ENCODE results near the gene KREMEN1.

Gene KREMEN1

GRCh38 chr22:29134448-29134847 lies 61.6 kb downstream of the KREMEN1 start:
- DNase-seq, result no peak

DNA sequence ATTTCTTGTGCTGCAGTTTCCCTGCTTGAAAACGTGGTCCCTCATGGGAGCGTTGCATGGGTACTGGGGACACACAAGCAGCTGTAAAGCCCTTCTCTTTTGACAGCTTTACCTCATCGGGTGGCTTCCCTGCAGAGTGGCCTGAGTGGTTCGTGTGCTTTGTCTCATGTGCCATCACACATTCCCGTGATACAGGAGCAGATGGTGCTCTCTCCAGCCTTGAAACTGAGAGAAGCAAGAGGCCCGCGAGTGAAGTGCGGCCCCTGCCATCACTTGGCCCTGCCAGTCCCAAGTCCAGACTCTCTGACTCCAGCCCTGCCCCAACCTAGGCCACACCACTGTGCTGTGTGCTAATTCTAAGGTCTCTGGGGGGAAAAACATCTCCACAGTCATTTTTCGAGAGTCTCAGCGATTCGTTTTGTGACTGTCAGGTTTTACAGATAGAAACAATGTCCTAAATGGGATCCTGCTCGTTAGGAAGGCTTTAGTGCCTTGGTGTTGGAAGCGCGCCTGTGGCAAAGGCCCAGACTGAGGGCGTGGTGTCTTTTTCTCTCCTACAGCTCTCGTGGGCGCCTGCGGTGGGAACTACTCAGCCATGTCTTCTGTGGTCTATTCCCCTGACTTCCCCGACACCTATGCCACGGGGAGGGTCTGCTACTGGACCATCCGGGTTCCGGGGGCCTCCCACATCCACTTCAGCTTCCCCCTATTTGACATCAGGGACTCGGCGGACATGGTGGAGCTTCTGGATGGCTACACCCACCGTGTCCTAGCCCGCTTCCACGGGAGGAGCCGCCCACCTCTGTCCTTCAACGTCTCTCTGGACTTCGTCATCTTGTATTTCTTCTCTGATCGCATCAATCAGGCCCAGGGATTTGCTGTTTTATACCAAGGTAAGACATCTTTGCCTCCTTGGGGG lies 64.2 kb downstream of the KREMEN1 start:
- no peak for DNase-seq

- DNase-seq, result no peak
Measured at GRCh38 chr22:29138556-29139305, 65.9 kb downstream of the KREMEN1 start.

GRCh38 chr22:29139965-29140782 lies 67.3 kb downstream of the KREMEN1 start:
- no peak for DNase-seq

DNA sequence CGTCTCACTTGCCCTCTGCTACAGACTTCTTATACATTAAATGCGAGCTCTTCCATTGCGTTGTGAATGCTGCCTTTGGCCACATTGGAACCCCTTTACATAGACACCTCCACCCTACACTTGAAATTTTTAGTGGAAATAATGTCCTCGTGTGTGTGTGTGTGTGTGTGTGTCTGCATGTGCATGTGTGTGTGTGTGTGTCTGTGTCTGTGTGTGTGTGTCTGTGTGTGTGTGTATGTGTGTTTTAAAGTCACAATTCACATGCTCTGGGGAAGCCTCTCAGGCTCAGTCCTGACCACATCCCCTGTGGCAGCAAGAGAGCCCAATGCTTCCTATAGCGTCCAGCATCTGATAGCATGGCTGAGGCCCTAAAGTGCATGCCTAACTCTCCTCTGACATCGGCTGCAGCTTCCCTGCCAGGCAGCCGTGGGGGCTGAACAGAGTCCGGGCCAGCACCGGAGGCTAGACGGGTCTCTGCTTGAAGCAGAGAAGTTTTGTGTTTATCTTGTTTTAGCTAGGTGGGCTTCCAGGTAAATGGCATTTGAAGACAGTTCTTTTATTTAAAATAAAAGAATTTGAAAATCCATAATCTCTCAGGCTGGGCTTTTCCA lies 68.3 kb downstream of the KREMEN1 start:
- DNase-seq, result no peak

DNA sequence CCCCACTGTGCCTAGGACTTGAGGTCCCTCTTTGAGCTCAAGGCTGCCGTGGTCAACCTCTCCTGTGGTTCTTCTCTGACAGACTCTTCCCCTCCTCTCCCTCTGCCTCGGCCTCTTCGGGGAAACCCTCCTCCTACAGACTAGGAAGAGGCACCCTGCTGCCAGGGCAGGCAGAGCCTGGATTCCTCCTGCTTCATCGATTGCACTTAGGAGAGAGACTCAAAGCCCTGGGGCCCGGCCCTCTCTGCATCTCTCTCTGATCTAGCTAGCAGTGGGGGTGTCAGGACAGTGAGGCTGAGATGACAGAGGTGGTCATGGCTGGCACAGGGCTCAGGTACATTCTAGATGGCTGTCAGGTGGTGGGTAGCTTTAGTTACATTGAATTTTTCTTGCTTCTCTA lies 69.3 kb downstream of the KREMEN1 start:
- no peak for DNase-seq

- DNase-seq, result no peak
Measured at GRCh38 chr22:29143941-29144785, 71.3 kb downstream of the KREMEN1 start.

- DNase-seq, result no peak
Measured at GRCh38 chr22:29144786-29145160, 71.9 kb downstream of the KREMEN1 start.

- DNase-seq, result no peak
Measured at GRCh38 chr22:29145321-29146072, 72.7 kb downstream of the KREMEN1 start.

- DNase-seq, result no peak
Measured at GRCh38 chr22:29146091-29146560, 73.3 kb downstream of the KREMEN1 start.

GRCh38 chr22:29146771-29147170 lies 73.9 kb downstream of the KREMEN1 start:
- no peak for DNase-seq

DNA sequence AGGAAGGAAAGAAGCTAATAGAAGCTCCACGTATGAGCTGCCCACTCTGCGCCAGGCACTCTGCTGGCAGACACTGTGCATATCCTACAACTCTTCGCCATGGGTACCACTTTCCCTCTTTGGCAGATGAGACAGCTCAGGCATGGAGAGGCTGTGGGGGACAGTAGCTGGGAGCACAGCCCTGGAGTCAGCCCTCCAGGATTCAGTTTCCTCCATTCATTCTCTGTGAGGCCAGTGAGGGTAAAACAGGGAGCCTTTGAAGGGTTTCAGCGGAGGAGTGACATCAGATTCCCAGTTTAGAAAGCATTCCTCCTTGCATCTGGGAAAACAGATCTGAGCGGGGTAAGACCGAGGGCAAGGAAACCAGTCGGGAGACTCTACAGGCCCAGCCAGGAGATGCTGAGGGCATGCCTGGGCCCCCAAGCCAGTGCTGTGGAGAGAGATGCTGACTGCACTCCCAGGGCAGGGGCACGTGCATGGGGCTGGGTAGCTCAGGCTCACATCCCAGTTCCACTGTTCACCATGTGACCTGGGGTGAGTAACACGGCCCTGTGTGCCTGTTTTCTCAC lies 74.6 kb downstream of the KREMEN1 start:
- no peak for DNase-seq

GRCh38 chr22:29148036-29148435 lies 75.2 kb downstream of the KREMEN1 start:
- DNase-seq, result no peak

DNA sequence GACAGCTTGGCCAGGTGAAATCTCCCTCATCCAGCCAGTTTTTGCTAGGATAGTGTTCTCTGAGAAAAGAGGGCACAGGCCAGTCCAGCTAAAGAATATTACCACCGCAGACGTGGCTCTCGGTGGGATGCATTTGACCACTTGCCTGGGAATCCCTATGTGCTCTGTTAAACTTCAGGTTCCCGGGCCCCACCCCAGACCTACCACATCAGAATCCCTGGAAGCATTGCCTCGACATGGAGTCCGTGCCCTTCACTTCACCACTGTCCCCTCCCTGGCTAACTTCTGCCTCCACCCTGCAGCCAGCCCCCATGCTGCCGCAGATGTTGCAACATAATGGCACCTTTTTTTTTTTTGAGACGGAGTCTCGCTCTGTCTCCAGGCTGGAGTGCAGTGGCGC lies 76.0 kb downstream of the KREMEN1 start:
- no peak for DNase-seq

- DNase-seq, result no peak
Measured at GRCh38 chr22:29149841-29150555, 77.2 kb downstream of the KREMEN1 start.

GRCh38 chr22:29150701-29151100 lies 77.9 kb downstream of the KREMEN1 start:
- DNase-seq, result no peak

DNA sequence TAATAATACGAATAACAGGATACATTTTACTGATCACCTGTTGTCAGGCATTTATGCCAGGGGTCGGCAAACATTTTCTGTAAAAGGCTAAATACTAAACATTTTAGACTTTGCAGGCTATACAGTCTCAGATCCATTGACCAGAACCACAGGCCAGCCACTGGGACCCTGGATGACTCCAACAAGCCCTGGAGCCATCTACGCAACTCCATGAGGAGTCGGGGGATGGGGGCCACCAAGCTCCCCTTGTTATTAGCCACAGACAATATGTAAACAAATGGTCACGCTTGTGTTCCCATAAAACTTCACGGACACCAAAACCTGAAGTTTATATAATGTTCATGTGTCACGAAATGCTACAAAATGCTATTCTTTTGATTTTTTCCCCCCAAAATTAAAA lies 78.5 kb downstream of the KREMEN1 start:
- DNase-seq, result no peak

GRCh38 chr22:29152045-29152953 lies 79.5 kb downstream of the KREMEN1 start:
- no peak for DNase-seq

Data from activated naive CD4-positive, alpha-beta T cell (primary cell).